Lower lobe of right lung (tissue), 2 donors: Measurements from ENCODE around the gene TBCEL. TPM values are rescaled to one million over a fixed set of nuclear protein-coding genes. Genes with fewer than 3 reads are reported as not detected.

Experiments
- ATAC-seq, 2 donors: fragments of 200-7000 bp; cut with Tn5 transposase; one replicate each; pipeline ENCODE4 v1.9.1; 2020 to 2022; ENCODE audit warnings: mild to moderate bottlenecking in 2 of 2, moderate library complexity in 2 of 2
- DNase-seq: peaks from one replicate; pipeline ENCODE4 v3.0.0-alpha.2; 2020
- H3K27ac ChIP-seq: fragments of 200-600 bp; one replicate; pipeline ENCODE4 v1.8.0; 2022
- H3K27me3 ChIP-seq: fragments of 200-600 bp; one replicate; pipeline ENCODE4 v1.8.0; 2022; ENCODE audit warnings: low read depth
- H3K36me3 ChIP-seq: fragments of 200-600 bp; one replicate; pipeline ENCODE4 v1.8.0; 2022; ENCODE audit warnings: mild to moderate bottlenecking
- H3K4me1 ChIP-seq: fragments of 200-600 bp; one replicate; pipeline ENCODE4 v1.8.0; 2022
- H3K4me3 ChIP-seq: fragments of 200-600 bp; one replicate; pipeline ENCODE4 v1.8.0; 2022; ENCODE audit warnings: mild to moderate bottlenecking
- H3K9me3 ChIP-seq: fragments of 200-600 bp; one replicate; pipeline ENCODE4 v1.8.0; 2022
- intact Hi-C: fragments of 100-400 bp; cut with DNase I; formaldehyde crosslinking; loops from one replicate; pipeline ENCODE4 v1.11.0; 2022
- total RNA-seq: library from RNA; stranded (reverse); fragmentation: NEBNext Ultra II Directional; extraction: Animal tissue kit (Norgen Biotek cat#: 25700); gene quantifications from one replicate; pipeline ENCODE4 v1.2.1, GENCODE V29; 2021
- TF ChIP-seq, protein P1 (sequence below): fragments of 200-600 bp; IDR thresholded peaks from one replicate; pipeline ENCODE4 v1.8.0; 2022; ENCODE audit warnings: antibody characterized with exemption, mild to moderate bottlenecking
- donor health status: DM: no; HTN: yes; CAD: no; lungs with severe emphysema.

Gene TBCEL
- total RNA-seq, 1 donor from 2014 or later = 38.7 TPM

DNA sequence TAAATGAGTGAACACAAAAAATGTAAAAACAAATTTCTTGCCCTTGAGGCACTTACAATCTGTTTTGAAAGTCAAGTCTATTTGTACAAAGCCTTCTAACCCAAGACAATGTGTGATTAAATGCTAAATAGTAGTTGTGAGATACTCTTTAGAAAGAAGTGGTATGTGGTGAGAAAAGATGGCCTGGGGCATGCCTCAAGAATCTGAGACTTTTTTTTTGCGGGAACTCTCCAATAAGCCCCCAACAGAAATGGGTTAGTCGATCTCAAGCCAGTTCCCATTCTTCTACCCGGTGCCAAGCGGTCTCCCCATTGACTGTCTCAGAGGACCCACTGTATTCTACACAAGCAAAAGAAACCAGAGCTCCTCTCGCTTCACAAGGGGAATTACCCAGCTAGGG, 26.9 kb upstream of the TBCEL start:
- no peak for ATAC-seq

DNA sequence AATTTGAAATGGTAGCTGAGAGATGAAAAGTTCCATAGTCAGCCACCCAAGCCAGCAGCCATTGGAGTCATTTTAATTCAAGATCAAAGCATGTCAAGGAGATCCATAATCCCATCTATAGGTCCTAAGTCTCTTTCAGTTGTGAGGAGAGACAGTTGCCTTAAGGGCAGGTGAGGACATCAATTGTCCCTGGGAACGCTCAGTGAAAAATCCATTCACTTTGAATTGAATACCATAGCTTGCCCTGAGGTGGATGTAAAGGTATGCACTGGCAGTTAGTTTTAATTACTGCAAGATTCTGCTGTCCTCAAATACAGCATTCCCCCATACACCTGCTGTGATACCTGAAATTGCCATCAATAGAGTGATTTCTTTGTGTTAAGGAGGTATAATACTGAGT, 25.3 kb upstream of the TBCEL start:
- no peaks in the 10 kb centered on the region for H3K36me3 ChIP-seq
- DNase-seq (no peak), ATAC-seq (no peak)
- TF ChIP-seq, protein P1, sequence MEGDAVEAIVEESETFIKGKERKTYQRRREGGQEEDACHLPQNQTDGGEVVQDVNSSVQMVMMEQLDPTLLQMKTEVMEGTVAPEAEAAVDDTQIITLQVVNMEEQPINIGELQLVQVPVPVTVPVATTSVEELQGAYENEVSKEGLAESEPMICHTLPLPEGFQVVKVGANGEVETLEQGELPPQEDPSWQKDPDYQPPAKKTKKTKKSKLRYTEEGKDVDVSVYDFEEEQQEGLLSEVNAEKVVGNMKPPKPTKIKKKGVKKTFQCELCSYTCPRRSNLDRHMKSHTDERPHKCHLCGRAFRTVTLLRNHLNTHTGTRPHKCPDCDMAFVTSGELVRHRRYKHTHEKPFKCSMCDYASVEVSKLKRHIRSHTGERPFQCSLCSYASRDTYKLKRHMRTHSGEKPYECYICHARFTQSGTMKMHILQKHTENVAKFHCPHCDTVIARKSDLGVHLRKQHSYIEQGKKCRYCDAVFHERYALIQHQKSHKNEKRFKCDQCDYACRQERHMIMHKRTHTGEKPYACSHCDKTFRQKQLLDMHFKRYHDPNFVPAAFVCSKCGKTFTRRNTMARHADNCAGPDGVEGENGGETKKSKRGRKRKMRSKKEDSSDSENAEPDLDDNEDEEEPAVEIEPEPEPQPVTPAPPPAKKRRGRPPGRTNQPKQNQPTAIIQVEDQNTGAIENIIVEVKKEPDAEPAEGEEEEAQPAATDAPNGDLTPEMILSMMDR = no peak
- H3K9me3 ChIP-seq = no peaks in the 10 kb centered on the region
- intact Hi-C loops = no loop called here
- H3K27me3 ChIP-seq = no peaks in the 10 kb centered on the region
- H3K4me3 ChIP-seq = no peak overlapping the region
- no peaks in the 10 kb centered on the region for H3K4me1 ChIP-seq
- H3K27ac ChIP-seq = no peak overlapping the region

More for the DNA sequence above, 26.9 kb upstream of the TBCEL start:
- DNase-seq = no peak
- Histone ChIP-seq H3K4me1 (no peaks in the 10 kb centered on the region), H3K27ac (no peak overlapping the region), H3K36me3 (no peaks in the 10 kb centered on the region), H3K27me3 (no peaks in the 10 kb centered on the region), H3K9me3 (no peaks in the 10 kb centered on the region), H3K4me3 (no peak overlapping the region)
- intact Hi-C loops = no loop called here
- TF ChIP-seq, protein P1 = no peak

DNA sequence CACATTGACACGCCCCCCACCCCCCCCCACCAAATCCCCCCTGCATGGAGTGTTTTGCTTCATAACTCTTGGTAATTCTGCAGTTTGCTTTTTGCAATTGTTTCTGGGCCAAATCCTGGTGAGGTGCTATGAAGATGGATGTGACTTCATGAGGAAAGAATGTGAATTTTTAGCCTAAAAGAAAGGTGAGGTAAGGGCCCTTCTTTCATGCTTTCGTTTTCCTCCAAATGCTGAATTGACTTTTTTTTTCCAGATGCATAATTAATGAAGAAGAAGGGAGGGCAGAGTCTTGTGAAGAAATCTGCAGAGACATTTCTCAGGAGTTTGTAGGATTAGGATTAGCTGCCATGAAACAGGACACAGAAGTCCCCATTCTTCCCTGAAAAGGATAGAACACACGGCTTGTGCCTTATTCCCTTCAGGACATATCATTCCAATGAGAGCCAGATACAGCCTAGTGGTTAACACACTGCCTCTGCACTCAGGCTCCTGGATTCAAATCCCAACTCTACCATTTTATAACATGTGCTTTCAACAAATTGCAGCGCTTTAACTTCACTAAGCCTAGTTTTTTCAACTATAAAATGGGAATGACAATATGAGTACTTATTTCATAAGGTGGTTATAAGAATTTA, 19.6 kb upstream of the TBCEL start:
- H3K27ac ChIP-seq = no peak overlapping the region
- no peak overlapping the region for H3K4me3 ChIP-seq
- DNase-seq (no peak), ATAC-seq (no peak)
- intact Hi-C loops = no loop called here
- TF ChIP-seq, protein P1 = no peak
- no peaks in the 10 kb centered on the region for H3K36me3 ChIP-seq
- H3K9me3 ChIP-seq = no peaks in the 10 kb centered on the region
- H3K4me1 ChIP-seq = no peaks in the 10 kb centered on the region
- no peaks in the 10 kb centered on the region for H3K27me3 ChIP-seq

DNA sequence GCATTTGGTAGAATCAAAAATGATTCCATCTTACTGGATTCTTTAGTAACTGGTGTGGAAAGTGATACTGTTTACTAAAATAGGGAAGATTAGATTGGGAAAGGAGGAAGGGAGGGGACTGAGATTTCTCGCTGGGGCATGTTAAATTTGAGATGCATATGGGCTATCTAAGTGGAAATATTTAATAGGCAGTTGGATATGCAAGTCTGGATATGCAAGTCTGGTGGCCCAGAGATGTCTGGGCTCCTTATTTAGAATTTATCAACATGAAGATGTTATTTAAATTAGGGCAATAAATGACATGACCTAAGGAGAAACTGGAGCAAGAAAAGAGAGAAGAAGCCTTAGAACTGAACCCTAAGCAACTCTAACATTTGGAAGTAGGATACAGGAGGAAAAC, 17.0 kb upstream of the TBCEL start:
- no peak for DNase-seq
- Histone ChIP-seq H3K36me3 (no peaks in the 10 kb centered on the region), H3K4me1 (no peaks in the 10 kb centered on the region), H3K4me3 (no peak overlapping the region), H3K9me3 (no peaks in the 10 kb centered on the region), H3K27me3 (no peaks in the 10 kb centered on the region), H3K27ac (no peak overlapping the region)
- no peak for ATAC-seq
- TF ChIP-seq, protein P1 = no peak
- intact Hi-C loops = no loop called here

DNA sequence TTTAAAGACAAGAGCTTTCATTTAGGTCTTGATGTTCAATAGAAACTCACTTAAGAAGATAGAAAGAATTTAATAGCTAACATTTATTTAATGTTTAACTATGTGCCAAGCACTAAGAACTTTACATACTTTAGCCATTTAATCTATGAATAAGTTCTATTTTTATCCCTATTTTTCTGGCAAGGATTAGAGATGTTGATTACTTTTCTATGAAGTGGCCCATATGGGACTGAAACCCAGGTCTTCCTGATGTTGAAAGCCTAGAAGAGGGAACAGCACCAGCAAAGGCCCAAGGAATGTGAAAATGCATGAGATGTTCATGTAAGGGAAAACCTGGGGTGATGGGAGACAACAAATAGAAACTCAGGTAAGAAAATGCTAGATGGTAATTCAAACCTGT, 15.4 kb upstream of the TBCEL start:
- H3K9me3 ChIP-seq = no peaks in the 10 kb centered on the region
- H3K27me3 ChIP-seq = no peaks in the 10 kb centered on the region
- TF ChIP-seq, protein P1 = no peak
- no peak for DNase-seq
- ATAC-seq = no peak
- H3K4me1 ChIP-seq = no peaks in the 10 kb centered on the region
- H3K27ac ChIP-seq = no peak overlapping the region
- intact Hi-C loops = no loop called here
- no peaks in the 10 kb centered on the region for H3K36me3 ChIP-seq
- H3K4me3 ChIP-seq = no peak overlapping the region
